HL-60 (cell line): ENCODE measurements around the gene LHX5.

Experiments
- GABPA ChIP-seq: IDR thresholded peaks from 2 replicates; pipeline ENCODE4 v1.6.1; 2012; ENCODE audit warnings: low read depth
- POLR2AphosphoS5 ChIP-seq: IDR thresholded peaks from 2 replicates; pipeline ENCODE4 v1.6.1; 2012; ENCODE audit warnings: low read depth
- TF ChIP-seq, protein P1 (sequence below): IDR thresholded peaks from one replicate; pipeline ENCODE4 v1.5.1; 2011; ENCODE audit warnings: low read length, control low read depth, inconsistent platforms; ENCODE audit not compliant: insufficient read depth

DNA sequence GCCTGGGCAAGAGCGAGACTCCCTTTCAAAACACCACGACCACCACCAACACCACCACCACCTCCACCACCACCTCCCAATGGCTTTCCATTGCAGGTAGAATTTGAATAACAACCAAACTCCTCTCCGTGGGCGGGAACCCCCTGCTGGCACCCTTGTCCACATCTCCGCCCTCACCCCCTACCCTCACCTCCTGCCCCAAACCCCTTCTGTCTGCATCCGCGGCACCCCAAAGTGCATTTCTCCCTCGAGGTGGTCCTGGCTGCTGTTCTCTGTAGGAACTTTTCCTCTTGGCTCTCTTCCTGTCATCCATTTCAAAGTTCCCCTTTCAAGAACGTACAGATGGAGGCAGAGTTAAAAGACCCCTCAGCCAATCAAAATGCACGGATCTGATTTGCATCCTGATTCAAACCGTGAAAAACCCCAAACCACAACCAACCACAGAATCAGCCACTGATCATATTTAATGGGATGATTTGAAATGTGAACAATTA lies 45.7 kb downstream of the LHX5 start:
- TF ChIP-seq, protein P1, sequence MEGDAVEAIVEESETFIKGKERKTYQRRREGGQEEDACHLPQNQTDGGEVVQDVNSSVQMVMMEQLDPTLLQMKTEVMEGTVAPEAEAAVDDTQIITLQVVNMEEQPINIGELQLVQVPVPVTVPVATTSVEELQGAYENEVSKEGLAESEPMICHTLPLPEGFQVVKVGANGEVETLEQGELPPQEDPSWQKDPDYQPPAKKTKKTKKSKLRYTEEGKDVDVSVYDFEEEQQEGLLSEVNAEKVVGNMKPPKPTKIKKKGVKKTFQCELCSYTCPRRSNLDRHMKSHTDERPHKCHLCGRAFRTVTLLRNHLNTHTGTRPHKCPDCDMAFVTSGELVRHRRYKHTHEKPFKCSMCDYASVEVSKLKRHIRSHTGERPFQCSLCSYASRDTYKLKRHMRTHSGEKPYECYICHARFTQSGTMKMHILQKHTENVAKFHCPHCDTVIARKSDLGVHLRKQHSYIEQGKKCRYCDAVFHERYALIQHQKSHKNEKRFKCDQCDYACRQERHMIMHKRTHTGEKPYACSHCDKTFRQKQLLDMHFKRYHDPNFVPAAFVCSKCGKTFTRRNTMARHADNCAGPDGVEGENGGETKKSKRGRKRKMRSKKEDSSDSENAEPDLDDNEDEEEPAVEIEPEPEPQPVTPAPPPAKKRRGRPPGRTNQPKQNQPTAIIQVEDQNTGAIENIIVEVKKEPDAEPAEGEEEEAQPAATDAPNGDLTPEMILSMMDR = no peak
- TF ChIP-seq GABPA = no peak
- TF ChIP-seq POLR2AphosphoS5 = no peak
